ENCODE measurements around the gene VPREB1.
"Not testable (repeated sequence)": the region's sequence is repeated elsewhere in the genome, so short reads cannot be mapped to it uniquely, and the experiment has no call there.

DNA sequence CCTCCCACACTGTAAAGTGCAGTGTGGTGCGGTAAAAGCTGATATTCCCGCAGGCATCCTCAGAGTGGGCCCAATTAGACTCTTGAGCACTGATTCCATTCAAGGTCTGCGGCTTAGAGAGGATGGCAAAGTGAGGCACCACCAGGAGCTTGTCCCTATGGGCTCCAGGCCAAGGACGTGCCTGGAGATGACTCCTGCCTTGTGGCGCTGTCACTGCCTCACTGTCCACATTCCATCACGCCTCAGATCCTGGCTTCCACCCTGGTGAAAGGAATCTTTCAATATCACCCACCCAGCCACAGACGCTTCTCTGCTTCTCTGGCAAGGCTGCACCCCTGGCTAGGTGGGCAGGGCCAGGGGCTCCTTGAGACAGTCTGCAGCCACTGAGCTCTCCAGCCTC lies 23.5 kb upstream of the VPREB1 start:
- TF ChIP-seq, protein P1, sequence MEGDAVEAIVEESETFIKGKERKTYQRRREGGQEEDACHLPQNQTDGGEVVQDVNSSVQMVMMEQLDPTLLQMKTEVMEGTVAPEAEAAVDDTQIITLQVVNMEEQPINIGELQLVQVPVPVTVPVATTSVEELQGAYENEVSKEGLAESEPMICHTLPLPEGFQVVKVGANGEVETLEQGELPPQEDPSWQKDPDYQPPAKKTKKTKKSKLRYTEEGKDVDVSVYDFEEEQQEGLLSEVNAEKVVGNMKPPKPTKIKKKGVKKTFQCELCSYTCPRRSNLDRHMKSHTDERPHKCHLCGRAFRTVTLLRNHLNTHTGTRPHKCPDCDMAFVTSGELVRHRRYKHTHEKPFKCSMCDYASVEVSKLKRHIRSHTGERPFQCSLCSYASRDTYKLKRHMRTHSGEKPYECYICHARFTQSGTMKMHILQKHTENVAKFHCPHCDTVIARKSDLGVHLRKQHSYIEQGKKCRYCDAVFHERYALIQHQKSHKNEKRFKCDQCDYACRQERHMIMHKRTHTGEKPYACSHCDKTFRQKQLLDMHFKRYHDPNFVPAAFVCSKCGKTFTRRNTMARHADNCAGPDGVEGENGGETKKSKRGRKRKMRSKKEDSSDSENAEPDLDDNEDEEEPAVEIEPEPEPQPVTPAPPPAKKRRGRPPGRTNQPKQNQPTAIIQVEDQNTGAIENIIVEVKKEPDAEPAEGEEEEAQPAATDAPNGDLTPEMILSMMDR (conservative IDR thresholded peaks at IDR 0.05; ENCODE audit: low read depth, low read length): not testable (repeated sequence)
- not testable (repeated sequence) for TF ChIP-seq EZH2 (IDR thresholded peaks at IDR 0.05; ENCODE audit: borderline replicate concordance, low read depth, low read length, poor library complexity, severe bottlenecking)
